GM19023 (cell line): Measurements from ENCODE around the gene GBP6.
"Not testable (repeated sequence)": the region's sequence is repeated elsewhere in the genome, so short reads cannot be mapped to it uniquely, and the experiment has no call there.

Experiments
- ATAC-seq: cut with Tn5 transposase; IDR thresholded peaks from one replicate; pipeline ENCODE4 v1.9.1; 2021; ENCODE audit warnings: mild to moderate bottlenecking, moderate library complexity; ENCODE audit not compliant: unreplicated experiment

GBP6 gene, protein sequence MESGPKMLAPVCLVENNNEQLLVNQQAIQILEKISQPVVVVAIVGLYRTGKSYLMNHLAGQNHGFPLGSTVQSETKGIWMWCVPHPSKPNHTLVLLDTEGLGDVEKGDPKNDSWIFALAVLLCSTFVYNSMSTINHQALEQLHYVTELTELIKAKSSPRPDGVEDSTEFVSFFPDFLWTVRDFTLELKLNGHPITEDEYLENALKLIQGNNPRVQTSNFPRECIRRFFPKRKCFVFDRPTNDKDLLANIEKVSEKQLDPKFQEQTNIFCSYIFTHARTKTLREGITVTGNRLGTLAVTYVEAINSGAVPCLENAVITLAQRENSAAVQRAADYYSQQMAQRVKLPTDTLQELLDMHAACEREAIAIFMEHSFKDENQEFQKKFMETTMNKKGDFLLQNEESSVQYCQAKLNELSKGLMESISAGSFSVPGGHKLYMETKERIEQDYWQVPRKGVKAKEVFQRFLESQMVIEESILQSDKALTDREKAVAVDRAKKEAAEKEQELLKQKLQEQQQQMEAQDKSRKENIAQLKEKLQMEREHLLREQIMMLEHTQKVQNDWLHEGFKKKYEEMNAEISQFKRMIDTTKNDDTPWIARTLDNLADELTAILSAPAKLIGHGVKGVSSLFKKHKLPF

DNA sequence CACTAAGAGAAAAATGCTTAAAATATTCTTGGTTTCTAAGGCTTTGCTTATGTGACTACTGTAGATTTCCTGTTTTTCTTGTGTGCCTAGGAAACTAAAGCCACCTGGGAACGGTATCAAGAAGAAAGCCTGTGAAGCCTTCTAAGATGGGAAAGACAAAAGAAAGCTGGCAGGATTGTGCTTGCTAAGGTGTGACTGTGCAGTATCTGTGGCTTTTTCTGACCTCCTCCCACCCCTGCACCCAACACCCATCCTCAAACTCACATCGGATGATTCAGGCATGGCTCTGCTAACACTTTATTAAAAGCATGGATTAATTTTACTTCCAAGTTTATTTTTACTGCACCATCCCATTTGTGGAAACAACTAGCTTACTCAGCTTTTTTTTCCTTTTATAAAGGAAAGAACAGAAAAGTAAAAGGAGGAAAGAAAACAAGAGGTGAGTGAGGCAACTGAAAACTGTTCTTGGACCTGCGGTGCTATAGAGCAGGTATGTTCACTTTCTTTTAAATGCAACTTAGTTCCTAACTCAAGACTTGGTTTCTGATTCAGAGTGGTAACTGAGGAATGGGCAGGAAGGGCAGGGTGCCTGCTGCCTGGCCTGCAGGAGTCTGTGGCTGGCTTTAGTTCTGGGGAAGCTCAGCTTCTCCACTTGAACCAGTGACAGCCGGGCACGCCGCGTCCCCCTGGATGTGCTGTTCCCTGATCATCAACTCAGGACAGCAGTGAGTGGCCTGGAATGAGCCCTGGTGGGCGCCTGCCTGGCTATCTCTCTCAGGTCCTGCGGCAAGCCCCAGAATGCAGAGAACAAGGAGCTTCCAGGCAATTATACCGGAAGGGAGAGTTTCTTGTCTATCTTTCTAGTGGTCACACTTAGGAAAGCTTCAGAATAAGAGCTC is at the start of gene GBP6:
GBP6 (plus strand) TSS at position 422 of the 899 bp plus-strand sequence. CDS start 4,493 bp downstream, outside the sequence.
- peak; percentile 20 for ATAC-seq

DNA sequence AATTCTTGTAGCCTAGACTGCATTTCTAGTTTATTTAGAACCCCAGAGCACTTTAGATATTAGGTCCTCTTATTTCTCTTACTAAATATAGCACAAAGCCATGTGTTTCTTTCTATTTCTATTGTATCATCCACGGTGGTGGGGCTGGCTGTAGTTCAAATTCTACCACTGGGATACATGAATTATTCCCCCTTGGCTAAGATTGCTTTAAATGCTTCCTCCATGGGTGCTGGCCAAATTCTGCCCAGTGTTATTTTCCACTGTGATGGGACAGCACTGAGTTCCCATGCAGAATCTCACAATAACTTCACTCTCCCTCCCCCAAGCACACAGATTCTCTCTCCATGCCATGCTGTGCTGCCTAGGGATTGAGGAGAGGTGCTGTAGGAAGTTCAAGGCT is 41.5 kb upstream of the GBP6 start:
- ATAC-seq = no peak

DNA sequence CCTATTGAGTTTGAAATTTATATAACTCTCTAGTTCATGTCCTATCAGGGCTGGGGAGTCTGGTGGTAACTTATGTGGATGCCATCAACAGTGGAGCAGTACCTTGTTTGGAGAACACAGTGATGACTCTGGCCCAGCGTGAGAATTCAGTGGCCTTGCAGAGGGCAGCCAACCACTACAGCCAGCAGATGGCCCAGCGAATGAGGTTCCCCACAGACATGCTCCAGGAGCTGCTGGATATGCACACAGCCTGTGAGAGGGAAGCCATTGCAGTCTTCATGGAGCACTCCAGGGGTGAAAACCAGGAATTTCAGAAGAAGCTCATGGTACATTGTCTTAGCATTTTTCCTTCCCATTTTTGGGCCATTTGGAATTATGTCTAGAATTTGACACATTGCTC is 32.0 kb upstream of the GBP6 start:
- no peak for ATAC-seq

DNA sequence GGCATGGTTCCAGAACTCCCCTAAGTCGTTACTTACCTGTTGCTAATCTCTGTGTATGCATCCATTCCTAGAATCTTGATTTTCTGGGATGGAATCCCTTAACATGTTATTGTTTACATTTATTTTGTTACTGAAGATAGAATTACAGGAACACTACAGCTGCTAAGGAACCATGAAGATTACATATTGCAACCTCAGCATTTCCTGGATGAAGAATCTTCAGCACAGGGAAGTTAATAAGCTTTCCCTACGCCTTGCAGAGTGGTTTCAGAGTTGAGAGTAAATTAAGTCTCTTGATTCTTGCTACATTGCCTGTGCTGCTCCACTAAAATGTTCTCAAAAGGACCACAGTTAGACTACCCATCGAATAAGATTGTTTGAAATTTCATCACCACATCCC is 31.4 kb upstream of the GBP6 start:
- no peak for ATAC-seq

DNA sequence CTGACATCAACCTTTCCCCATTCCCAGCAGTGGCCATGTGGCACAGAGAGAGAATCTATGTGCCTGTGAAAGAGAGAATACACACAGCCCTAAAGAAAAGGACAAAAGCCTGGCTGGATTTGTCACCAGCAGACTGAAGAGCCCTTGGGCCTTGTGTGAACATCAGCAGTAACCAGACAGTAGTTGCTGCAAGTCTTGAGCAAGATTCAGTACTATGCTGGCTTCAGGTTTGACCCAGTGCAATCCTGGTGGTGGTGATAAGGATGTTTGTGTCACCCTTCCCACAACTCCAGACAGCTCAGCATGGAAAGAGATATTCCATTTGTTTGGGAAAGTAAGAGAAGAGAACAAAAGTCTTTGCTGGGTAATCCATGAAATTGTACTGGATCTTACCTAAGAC is 28.4 kb upstream of the GBP6 start:
- no peak for ATAC-seq

DNA sequence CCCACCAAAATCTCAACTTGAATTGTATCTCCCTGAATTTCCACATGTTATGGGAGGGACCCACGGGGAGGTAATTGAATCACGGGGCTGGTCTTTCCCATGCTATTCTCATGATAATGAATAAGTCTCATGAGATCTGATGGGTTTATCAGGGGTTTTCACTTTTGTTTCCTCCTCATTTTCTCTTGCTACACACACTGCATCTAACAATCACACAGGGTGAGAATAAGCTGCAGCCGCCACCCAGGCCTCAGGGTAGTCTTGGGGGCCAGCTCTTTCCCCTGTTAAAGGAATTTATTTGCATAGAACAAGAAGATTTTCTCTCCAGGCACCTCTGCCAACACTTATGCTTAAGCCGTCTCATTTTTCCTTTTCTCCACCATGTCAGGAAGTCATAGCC is 26.0 kb upstream of the GBP6 start:
- no peak for ATAC-seq

DNA sequence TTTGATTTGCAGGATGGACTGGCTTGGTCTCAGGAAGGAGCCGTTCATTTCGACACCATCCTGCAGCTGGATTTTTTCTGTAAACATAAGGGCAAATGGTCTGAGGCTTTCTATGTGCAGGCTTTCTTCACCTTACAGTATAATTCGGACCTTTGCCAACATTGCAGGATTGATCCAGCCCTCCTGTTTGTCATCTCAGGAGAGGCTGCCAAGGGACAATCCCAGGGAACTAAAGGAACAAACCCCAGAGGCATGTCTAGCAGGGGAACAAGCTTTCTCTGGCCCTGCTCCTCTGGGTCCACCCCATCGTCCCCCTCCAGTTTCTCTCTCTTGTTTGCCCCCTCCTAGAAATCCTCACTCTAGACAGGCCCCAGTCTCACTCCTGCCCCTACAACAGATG is 24.8 kb upstream of the GBP6 start:
- ATAC-seq = no peak

DNA sequence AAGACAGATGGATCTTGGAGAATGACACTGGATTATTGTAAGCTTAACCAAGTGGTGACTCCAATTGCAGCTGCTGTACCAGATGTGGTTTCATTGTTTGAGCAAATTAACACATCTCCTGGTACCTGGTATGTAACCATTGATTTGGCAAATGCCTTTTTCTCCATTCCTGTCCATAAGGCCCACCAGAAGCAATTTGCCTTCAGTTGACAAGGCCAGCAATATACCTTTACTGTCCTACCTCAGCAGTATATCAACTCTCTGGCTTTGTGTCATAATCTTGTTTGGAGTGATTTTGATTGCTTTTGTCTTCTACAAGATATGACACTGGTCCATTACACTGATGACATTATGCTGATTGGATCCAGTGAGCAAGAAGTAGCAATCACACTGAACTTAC is 18.4 kb upstream of the GBP6 start:
- not testable (repeated sequence) for ATAC-seq

DNA sequence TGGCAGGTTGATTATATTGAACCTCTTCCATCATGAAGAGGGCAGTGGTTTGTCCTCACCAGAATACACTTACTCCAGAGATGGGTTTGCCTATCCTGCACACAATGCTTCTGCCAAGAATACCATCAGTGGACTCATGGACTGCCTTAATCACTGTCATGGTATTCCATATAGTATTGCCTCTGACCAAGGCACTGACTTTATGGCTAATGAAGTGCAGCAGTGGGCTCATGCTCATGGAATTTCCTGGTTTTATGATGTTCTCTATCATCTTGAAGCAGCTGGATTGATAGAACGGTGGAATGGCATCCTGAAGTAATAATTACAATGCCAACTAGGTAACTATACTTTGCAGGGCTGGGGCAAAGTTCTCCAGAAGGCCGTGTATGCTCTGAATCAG is 16.6 kb upstream of the GBP6 start:
- no peak for ATAC-seq

DNA sequence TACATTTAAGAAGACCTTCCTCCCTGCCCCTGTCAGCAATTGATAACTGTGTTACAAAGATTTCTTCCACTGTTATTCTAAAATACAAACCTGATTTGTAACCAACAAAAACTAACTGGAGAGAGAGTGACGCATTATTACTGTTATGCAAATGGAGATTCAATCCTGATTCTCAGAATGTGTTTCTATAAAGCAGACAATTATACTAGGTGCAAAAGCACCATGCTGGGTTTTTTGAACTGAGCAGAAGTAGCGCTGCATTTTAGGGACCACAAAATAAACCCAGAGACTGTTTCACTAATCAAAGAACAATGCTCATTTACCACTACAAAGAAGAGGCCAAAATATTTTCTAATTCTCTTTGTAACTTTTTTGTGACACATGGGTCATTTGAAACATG is 13.6 kb upstream of the GBP6 start:
- ATAC-seq = no peak

DNA sequence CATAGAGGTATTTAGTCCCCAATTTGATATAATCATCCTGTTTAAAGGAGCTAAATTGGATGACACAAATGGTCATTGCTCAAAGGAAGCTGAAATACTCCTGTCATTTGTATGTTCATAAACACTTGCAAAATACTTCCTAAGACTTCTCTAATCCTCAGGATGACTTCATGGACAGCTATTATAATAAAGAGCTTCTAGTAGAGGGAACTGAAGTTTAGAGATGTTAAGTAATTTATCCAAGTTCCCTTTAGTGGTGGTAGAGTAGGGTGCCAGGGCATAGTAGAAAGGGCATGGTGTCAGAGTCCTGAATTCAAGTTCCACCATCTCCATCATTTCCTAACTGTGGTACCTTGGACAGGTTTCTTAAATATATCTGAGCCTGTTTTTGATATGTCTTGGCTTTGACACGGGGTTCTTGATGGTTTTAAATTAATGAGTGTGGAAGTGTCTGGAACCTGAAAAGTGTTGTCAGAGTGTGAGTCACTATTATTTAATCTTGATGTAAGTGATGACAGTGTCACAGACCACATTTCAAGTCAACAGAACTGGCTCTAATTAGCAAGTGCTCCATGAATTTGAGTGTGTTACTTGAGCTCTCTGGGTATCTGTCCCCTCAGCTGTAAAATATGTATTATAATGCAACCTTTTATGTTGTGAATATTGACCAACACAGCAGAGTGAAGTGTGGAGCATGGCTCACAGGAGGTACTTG is 12.1 kb upstream of the GBP6 start:
- ATAC-seq = no peak

DNA sequence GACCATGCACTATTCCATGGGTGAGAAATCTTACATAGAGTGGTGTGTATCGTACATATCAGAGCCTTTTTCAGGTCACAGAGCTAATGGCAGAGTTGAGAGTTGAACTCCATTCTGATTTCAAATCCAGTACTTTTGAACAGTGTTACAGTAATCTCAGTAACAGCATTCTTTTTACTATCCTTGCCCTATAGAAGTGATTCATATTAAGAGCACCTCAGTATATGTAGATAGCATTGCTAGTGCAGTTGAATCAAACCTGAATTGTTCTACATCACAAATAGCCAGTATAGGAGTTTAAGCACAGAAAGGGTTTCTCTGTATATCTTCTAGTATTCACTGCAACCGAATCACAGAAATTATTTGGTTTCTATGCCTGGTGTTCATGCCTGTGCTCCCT is 11.4 kb upstream of the GBP6 start:
- ATAC-seq = no peak

DNA sequence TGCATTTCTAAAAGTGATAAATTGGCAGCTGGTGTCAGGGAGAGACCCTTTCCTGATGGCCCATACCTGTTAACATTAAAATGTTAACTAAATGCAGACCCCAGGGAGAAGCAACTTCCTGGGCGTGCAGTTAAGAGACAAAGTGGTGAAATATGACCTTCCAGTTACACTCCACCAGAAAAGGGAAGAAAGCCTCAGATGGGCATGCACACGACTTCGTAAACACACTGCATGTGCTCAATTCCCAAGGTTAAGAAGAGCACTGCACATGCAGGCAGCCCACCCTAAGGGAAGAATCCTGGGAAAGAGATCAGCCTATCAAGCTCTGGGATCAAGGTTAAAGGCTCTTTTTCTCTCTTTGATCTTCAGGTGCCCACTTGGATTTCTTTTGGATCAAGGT is 9.7 kb upstream of the GBP6 start:
- ATAC-seq = no peak

DNA sequence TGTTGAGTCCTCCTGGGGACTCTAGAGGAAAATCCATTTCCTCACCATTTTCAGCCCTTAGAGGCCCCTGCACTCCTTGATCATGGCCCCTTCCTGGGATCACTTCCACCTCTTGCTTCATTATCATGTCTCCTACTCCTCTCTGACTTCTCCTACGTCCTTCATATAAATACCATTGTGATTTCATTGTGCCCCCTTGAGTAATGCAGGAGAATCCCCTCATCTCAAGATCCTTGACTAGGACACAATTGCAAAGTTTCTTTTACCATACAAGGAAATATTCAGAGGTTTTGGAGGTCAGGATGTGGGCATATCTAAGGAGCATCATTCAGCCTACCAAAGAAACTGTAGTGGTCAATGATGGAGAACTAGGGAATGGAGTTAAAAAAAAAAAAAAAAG is 8.8 kb upstream of the GBP6 start:
- ATAC-seq = no peak

DNA sequence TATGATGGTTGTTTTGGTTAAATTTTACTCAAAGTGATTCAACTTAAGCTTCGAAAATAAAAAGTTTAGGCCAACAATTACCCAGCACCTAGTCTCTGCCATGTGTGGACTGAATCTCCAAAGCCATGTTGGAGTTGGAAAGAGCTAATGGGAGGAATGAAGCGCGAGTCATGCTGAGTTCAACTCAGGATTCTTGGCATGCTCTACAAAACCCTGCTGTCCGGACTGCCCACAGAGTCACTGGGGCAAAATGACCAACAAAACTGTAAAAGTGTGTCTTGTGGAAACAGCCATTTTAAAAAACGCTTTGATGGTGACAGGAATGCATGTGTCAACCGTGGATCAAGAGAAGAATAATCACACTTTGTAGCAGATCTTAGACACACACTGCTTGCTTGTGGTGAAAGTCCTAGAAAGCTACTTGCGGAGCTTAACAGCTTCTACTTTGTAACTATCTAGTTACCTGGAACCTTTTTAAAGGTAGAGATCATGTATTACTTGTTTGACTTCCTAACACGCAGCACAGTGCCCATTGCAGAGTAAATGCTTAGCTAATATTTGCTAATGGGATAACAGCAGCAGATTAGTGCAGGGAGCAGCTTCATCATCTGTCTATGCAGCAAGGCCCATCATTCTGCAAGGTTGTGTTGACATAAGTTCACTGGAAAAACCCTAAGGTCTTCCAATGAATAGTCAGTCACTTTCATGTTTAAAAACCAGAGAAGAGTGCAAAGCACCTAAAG is 7.0 kb upstream of the GBP6 start:
- no peak for ATAC-seq

DNA sequence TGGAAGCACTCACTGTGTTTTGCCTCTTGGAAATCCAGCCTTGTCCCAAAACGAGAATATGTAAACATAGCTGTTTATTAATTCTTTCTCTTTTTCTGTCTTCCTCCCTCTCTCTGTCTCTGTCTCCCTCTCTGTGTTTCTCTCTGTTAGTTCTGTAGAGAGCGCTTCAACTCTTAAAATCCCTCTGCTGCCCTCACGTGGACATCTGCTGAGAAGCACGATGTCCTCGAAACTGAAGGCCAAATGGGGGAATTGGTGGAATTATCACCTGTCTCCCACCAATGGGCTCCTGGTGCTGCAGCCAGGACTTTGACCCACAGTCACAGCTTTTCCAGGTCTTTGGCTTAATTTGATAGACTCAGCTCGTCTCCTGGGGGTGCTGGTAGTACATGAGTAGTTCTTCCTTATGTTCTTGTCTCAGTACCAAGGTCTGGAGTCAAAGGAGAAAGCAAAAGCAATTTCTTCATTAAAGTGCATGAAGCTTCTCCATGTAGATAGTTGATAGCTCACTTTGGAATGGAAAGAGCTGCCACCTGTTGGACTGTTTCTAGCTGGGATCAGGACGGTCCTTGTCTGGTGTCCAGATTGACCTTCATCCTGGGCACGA is 5.5 kb upstream of the GBP6 start:
- ATAC-seq = no peak

DNA sequence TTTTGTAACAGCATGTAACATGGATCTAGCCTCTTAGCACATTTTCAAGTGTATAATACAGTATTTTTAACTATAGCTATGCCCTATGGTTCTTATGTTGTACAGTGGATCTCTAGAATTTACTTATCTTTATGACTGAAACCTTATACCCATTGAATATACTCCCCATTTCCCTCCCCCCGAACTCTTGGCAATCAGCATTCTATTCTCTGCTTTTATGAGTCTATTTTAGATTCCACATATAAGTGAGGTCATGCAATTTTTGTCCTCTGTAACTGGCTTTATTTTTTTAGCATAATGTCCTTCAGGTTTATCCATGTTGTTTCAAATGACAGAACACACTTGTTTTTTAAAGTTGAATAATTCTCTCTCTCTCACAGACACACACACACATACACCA is 3.1 kb upstream of the GBP6 start:
- ATAC-seq = no peak

DNA sequence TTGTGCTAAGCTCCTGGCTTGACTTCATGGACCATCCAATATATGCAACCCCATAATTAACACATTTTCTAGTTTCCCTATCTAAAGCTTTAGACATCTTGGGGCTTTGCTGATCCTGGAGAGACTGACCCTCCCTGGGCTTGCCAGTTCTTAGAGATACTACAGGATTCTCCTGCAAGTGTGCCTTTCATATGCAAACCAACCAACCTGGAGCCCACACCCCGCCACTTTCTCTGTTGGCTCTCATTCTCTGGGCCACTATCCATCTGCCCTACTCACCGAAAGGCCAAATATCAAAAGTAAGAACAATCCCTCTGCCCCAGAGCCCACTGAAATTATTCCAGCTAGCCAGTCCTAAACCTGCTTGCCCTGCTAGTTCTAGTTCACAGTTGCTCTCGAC is 2.2 kb upstream of the GBP6 start:
- ATAC-seq = no peak

DNA sequence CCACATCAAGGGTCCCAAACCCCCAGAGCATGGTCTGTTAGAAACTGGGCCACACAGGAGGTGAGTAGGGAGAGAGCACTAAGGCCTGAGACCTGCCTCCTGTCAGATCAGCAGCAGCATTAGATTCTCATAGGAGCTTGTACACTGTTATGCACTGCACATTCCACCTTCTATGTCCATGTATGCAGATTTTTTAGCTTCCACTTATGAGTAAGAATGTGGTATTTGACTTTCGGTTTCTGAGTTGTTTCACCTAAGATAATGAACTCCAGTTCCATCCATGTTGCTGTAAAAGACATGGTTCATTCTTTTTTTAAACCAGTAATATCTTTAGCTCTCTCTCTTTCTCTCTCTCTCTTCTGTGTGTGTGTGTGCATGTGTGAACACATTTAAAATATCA is 663 bp upstream of the GBP6 start:
- peak; percentile 84 for ATAC-seq
